ENCODE measurements around the gene BRINP1.
A peak's percentile ranks its signal among the peaks of the same experiment; 100 is the strongest.

GRCh38 chr9:119283078-119283794, 86.0 kb downstream of the BRINP1 start:
- TF ChIP-seq MAX (IDR thresholded peaks at IDR 0.05) (no peak), KDM4A (IDR thresholded peaks at IDR 0.05; ENCODE audit: low read depth, low read length, severe bottlenecking) (no peak), EP300 (IDR thresholded peaks at IDR 0.05; ENCODE audit: borderline replicate concordance in 1 of 2, low read depth in 2 of 2, low read length in 2 of 2) (no peak), POLR2A (IDR thresholded peaks at IDR 0.05; ENCODE audit: control extremely low read depth in 1 of 2, low read depth in 2 of 2, low read length in 2 of 2) (peak; percentile 24 to 72; a peak in 2 of 3 replicates), RAD21 (IDR thresholded peaks at IDR 0.05 in 1 of 2, conservative IDR thresholded peaks at IDR 0.05 in 1 of 2; ENCODE audit: low read depth in 2 of 2, low read length in 2 of 2) (no peak; a peak in 1 of 4 replicates)
